ENCODE data around the gene KATNAL2. TPM values are rescaled to one million over a fixed set of nuclear protein-coding genes. Genes with fewer than 3 reads are reported as not detected.

Gene KATNAL2
- total RNA-seq, result 10 to 100 TPM in 1 of 4 donors, 1 to 10 TPM in 3; 1.1 to 10.1 (median 1.9) TPM

GRCh38 chr18:46917108-46917802, at the start of gene KATNAL2, which contains the start of gene PIAS2:
Gene KATNAL2, plus strand, starts transcription at chr18:46917602. Its CDS starts 29,271 bp downstream, at chr18:46946873.
Gene PIAS2, minus strand, starts transcription at chr18:46917507. Its CDS starts 162 bp downstream, at chr18:46917345.
- Histone ChIP-seq H3K4me1 (peaks cover 21% of the 10 kb centered on the region), H3K9me3 (no peaks in the 10 kb centered on the region), H3K27ac (peak within 1 kb of the TSS; percentile 92), H3K4me3 (peak within 1 kb of the TSS; percentile 85), H3K27me3 (no peaks in the 10 kb centered on the region), H3K36me3 (no peaks in the 10 kb centered on the region)
- DNase-seq (ENCODE audit: low spot score in 2 of 2), result peak; percentile 75 to 86
- TF ChIP-seq POLR2A (IDR thresholded peaks at IDR 0.05) (peak in 1 of 2 donors; percentile 87), EP300 (IDR thresholded peaks at IDR 0.05) (no peak), POLR2AphosphoS5 (IDR thresholded peaks at IDR 0.05) (no peak), CTCF (IDR thresholded peaks at IDR 0.05) (no peak)
- 0% methylated on average over 49 of the region's 107 CpGs for WGBS

GRCh38 chr18:46868169-46868921, 49.1 kb upstream of the KATNAL2 start:
- no peak overlapping the region for H3K4me3 ChIP-seq
- no peak for DNase-seq (ENCODE audit: low spot score in 2 of 2)
- peaks cover 17% of the 10 kb centered on the region for H3K9me3 ChIP-seq
- TF ChIP-seq EP300 (IDR thresholded peaks at IDR 0.05), result no peak
- TF ChIP-seq CTCF (IDR thresholded peaks at IDR 0.05), result no peak
- 90% methylated on average over 11 of the region's 11 CpGs for WGBS
- no peaks in the 10 kb centered on the region for H3K27me3 ChIP-seq
- H3K4me1 ChIP-seq, result no peaks in the 10 kb centered on the region
- H3K36me3 ChIP-seq, result no peaks in the 10 kb centered on the region
- H3K27ac ChIP-seq, result no peak overlapping the region

- Histone ChIP-seq H3K27me3 (no peaks in the 10 kb centered on the region), H3K27ac (no peak overlapping the region), H3K36me3 (no peaks in the 10 kb centered on the region), H3K4me3 (no peak overlapping the region), H3K9me3 (peaks cover 4% of the 10 kb centered on the region), H3K4me1 (no peaks in the 10 kb centered on the region)
- WGBS, result 96% methylated on average over 15 of the region's 15 CpGs
- TF ChIP-seq POLR2A (IDR thresholded peaks at IDR 0.05) (no peak), CTCF (IDR thresholded peaks at IDR 0.05) (no peak), EP300 (IDR thresholded peaks at IDR 0.05) (no peak), POLR2AphosphoS5 (IDR thresholded peaks at IDR 0.05) (no peak)
- no peak for DNase-seq (ENCODE audit: low spot score in 2 of 2)
Measured at GRCh38 chr18:46877329-46877987, 39.9 kb upstream of the KATNAL2 start.

- Histone ChIP-seq H3K4me3 (no peak overlapping the region), H3K9me3 (no peaks in the 10 kb centered on the region), H3K36me3 (no peaks in the 10 kb centered on the region), H3K27me3 (no peaks in the 10 kb centered on the region), H3K4me1 (no peaks in the 10 kb centered on the region), H3K27ac (no peak overlapping the region)
- no peak for DNase-seq (ENCODE audit: low spot score in 2 of 2)
- no peak for TF ChIP-seq POLR2A (IDR thresholded peaks at IDR 0.05)
- TF ChIP-seq CTCF (IDR thresholded peaks at IDR 0.05), result no peak
- TF ChIP-seq EP300 (IDR thresholded peaks at IDR 0.05), result no peak
- no peak for TF ChIP-seq POLR2AphosphoS5 (IDR thresholded peaks at IDR 0.05)
- WGBS, result 94% methylated on average over 4 of the region's 4 CpGs
Measured at GRCh38 chr18:46883180-46883579, 34.2 kb upstream of the KATNAL2 start.

GRCh38 chr18:46886893-46887292, 30.5 kb upstream of the KATNAL2 start:
- no peak for TF ChIP-seq POLR2A (IDR thresholded peaks at IDR 0.05)
- TF ChIP-seq POLR2AphosphoS5 (IDR thresholded peaks at IDR 0.05), result no peak
- TF ChIP-seq EP300 (IDR thresholded peaks at IDR 0.05), result no peak
- no peak for TF ChIP-seq CTCF (IDR thresholded peaks at IDR 0.05)
- H3K4me1 ChIP-seq, result no peaks in the 10 kb centered on the region
- H3K4me3 ChIP-seq, result no peak overlapping the region
- H3K9me3 ChIP-seq, result peaks cover 4% of the 10 kb centered on the region
- H3K27me3 ChIP-seq, result no peaks in the 10 kb centered on the region
- WGBS, result 62% methylated on average over 2 of the region's 2 CpGs
- DNase-seq (ENCODE audit: low spot score in 2 of 2), result no peak
- peaks cover 26% of the 10 kb centered on the region for H3K36me3 ChIP-seq
- H3K27ac ChIP-seq, result no peak overlapping the region
